Caco-2 (cell line): ENCODE results near the gene NEMP2. TPM values are rescaled to one million over a fixed set of nuclear protein-coding genes. Genes with fewer than 3 reads are reported as not detected.

Experiments used
- BruUV-seq: library from RNA; stranded (reverse); fragments of 400-500 nt; replicated peaks from 2 replicates; lab custom pipeline; 2021; lab: Mats Ljungman, UMichigan
- CTCF ChIA-PET: fragments of 300-600 bp; sonication (Branson Sonifier 250); formaldehyde crosslinking; loops from one replicate; lab custom pipeline; 2022; ENCODE audit warnings: antibody characterized with exemption; lab: Charles Lee
- POLR2A ChIA-PET: fragments of 300-600 bp; sonication (Branson Sonifier 250); formaldehyde crosslinking; loops from one replicate; lab custom pipeline; 2022; ENCODE audit warnings: antibody characterized with exemption; lab: Charles Lee
- DNase-seq, 2 experiments: peaks; one replicate each; pipeline versions ENCODE4 v3.0.0 to v3.0.0-alpha.2; 2020 to 2022
- H3K27me3 ChIP-seq: replicated peaks from 2 replicates; pipeline ENCODE4 v1.6.0; 2011; ENCODE audit warnings: low read length; ENCODE audit not compliant: control insufficient read depth, insufficient read depth
- H3K36me3 ChIP-seq: 2 replicates; pipeline ENCODE4 v1.5.1; 2011; ENCODE audit warnings: low read length; ENCODE audit not compliant: control insufficient read depth, insufficient read depth
- H3K4me1 ChIP-seq: fragments of 250-450 bp; sonication (Bioruptor Pico); 2 replicates; pipeline ENCODE4 v1.5.1; 2020; ENCODE audit warnings: mild to moderate bottlenecking
- H3K4me3 ChIP-seq: 2 replicates; pipeline ENCODE4 v1.5.1; 2011; ENCODE audit warnings: low read depth, mild to moderate bottlenecking, control low read depth, low read length
- H3K9me3 ChIP-seq: fragments of 250-450 bp; sonication (Bioruptor Pico); 2 replicates; pipeline ENCODE4 v1.5.1; 2020; ENCODE audit warnings: mild to moderate bottlenecking, moderate library complexity
- H3K27ac Mint-ChIP-seq: one replicate; pipeline ENCODE4 v1.8.0; 2022; ENCODE audit warnings: mixed read lengths; ENCODE audit not compliant: unreplicated experiment
- H3K27me3 Mint-ChIP-seq: one replicate; pipeline ENCODE4 v1.8.0; 2022; ENCODE audit warnings: mixed read lengths; ENCODE audit not compliant: insufficient read depth, unreplicated experiment
- H3K36me3 Mint-ChIP-seq: one replicate; pipeline ENCODE4 v1.8.0; 2022; ENCODE audit warnings: mild to moderate bottlenecking, mixed read lengths; ENCODE audit not compliant: insufficient read depth, unreplicated experiment
- H3K4me1 Mint-ChIP-seq: one replicate; pipeline ENCODE4 v1.8.0; 2022; ENCODE audit warnings: low read depth, mixed read lengths; ENCODE audit not compliant: unreplicated experiment
- H3K4me3 Mint-ChIP-seq: one replicate; pipeline ENCODE4 v1.8.0; 2022; ENCODE audit warnings: mild to moderate bottlenecking, moderate library complexity, mixed read lengths; ENCODE audit not compliant: unreplicated experiment
- H3K9me3 Mint-ChIP-seq: one replicate; pipeline ENCODE4 v1.8.0; 2022; ENCODE audit warnings: mixed read lengths; ENCODE audit not compliant: unreplicated experiment
- intact Hi-C: fragments of 100-400 bp; cut with micrococcal nuclease; formaldehyde crosslinking; loops from one replicate; pipeline ENCODE4 v1.10.0; 2022; ENCODE audit not compliant: unreplicated experiment
- total RNA-seq: library from RNA; stranded (reverse); gene quantifications from 2 replicates; pipeline ENCODE4 v1.2.3, GENCODE V29; 2022
- TF ChIP-seq, protein P1 (sequence below), 2 experiments: fragments of 200-600 bp in 1 of 2; IDR thresholded peaks; 1 replicate in 1 of 2; 2 replicates in 1 of 2; pipeline versions ENCODE4 v1.5.1 to v1.8.0; 2011 to 2022; ENCODE audit warnings: antibody characterized with exemption in 1 of 2, control low read depth in 1 of 2, inconsistent platforms in 1 of 2, low read depth in 1 of 2, low read length in 1 of 2, mild to moderate bottlenecking in 1 of 2, moderate library complexity in 1 of 2; ENCODE audit not compliant: insufficient read depth in 1 of 2, severe bottlenecking in 1 of 2, unreplicated experiment in 1 of 2

Gene NEMP2
- total RNA-seq, 1 experiment from 2014 or later: 19.1 TPM

DNA sequence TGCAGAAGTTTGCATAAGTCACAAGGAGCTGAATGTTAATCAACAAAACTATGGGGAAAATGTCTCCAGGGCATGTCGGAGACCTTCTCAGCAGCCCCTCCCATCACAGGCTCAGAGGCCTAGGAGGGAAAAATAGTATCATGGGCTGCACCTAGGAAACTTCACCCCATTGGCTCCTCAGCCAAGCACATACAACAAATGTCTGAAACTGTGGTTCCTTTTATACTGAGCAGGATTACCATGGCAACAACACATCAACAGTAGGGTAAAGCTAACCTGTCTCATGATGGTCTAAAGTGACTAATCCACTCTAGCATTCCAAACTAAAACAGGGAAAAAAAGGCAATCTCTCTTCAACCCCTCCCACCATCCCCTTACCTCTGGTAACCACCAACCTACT is 3.2 kb upstream of the NEMP2 start:
- BruUV-seq: no TSS peak
- Mint-ChIP-seq H3K36me3 (peaks cover 26% of the 10 kb centered on the region), H3K27me3 (no peaks in the 10 kb centered on the region), H3K4me1 (peaks cover 13% of the 10 kb centered on the region), H3K4me3 (no peak overlapping the region), H3K9me3 (peaks cover 46% of the 10 kb centered on the region), H3K27ac (no peak overlapping the region)
- TF ChIP-seq, protein P1, sequence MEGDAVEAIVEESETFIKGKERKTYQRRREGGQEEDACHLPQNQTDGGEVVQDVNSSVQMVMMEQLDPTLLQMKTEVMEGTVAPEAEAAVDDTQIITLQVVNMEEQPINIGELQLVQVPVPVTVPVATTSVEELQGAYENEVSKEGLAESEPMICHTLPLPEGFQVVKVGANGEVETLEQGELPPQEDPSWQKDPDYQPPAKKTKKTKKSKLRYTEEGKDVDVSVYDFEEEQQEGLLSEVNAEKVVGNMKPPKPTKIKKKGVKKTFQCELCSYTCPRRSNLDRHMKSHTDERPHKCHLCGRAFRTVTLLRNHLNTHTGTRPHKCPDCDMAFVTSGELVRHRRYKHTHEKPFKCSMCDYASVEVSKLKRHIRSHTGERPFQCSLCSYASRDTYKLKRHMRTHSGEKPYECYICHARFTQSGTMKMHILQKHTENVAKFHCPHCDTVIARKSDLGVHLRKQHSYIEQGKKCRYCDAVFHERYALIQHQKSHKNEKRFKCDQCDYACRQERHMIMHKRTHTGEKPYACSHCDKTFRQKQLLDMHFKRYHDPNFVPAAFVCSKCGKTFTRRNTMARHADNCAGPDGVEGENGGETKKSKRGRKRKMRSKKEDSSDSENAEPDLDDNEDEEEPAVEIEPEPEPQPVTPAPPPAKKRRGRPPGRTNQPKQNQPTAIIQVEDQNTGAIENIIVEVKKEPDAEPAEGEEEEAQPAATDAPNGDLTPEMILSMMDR (IDR thresholded peaks at IDR 0.05; ENCODE audit: insufficient read depth in 1 of 2, low read depth in 1 of 2, low read length in 1 of 2, severe bottlenecking in 1 of 2, unreplicated experiment in 1 of 2): no peak
- no peak overlapping the region for H3K4me3 ChIP-seq
- 0 out of 2 replicates have a peak, but pooled peaks cover 2% of the 10 kb centered on the region for H3K4me1 ChIP-seq
- intact Hi-C loops: no loop called here
- DNase-seq: no peak
- CTCF ChIA-PET: no interaction called here
- H3K9me3 ChIP-seq: peaks cover 35% of the 10 kb centered on the region
- POLR2A ChIA-PET: no interaction called here
- H3K27me3 ChIP-seq: no peaks in the 10 kb centered on the region
- no peaks in the 10 kb centered on the region for H3K36me3 ChIP-seq

DNA sequence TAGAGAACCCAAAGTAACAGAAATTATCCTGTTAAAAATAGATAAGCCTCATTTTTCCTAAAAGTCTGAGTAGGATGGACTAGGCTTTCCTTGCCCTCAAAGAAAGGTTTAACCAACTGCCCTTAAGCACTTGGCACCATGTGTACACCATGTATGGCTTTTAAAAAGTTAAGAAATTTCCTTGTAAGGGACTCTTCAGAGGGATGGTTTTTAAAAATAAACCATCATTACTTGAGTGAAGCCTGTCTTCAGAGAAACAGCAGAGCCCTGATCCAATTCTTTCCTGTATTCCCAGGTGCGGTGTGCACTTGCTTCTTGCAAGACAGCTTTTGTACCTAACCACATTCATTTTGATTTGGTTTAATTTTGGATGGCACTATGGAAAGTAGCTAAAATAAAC is 1.1 kb upstream of the NEMP2 start:
- Mint-ChIP-seq H3K27me3 (no peaks in the 10 kb centered on the region), H3K4me3 (peak overlapping the region; percentile 81), H3K27ac (peak overlapping the region; percentile 35), H3K36me3 (peaks cover 25% of the 10 kb centered on the region), H3K9me3 (peaks cover 25% of the 10 kb centered on the region), H3K4me1 (peaks cover 14% of the 10 kb centered on the region)
- peaks cover 24% of the 10 kb centered on the region for H3K9me3 ChIP-seq
- H3K36me3 ChIP-seq: no peaks in the 10 kb centered on the region
- ChIA-PET POLR2A (no interaction called here), CTCF (no interaction called here)
- DNase-seq: no peak
- no peaks in the 10 kb centered on the region for H3K27me3 ChIP-seq
- peak overlapping the region; percentile 72 for H3K4me3 ChIP-seq
- BruUV-seq: no TSS peak
- TF ChIP-seq, protein P1 (IDR thresholded peaks at IDR 0.05; ENCODE audit: insufficient read depth in 1 of 2, low read depth in 1 of 2, low read length in 1 of 2, severe bottlenecking in 1 of 2, unreplicated experiment in 1 of 2): no peak
- intact Hi-C loops: no loop called here
- peaks cover 21% of the 10 kb centered on the region for H3K4me1 ChIP-seq

DNA sequence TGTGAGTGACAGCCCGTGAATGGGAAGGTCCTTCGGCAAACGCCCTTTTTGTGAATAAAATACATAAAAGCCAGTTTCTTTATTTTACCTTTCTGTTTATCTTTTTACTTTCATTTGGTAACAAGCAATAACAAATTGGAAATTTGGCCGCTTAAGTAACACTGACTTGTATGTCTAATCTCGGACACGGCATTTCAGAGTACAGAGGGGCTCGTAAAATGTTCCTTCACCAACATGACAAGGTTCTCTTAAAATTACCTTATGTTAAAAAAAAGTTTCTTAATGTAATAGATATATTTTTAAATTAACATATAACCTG is 558 bp upstream of the NEMP2 start:
- CTCF ChIA-PET: no interaction called here
- POLR2A ChIA-PET: no interaction called here
- no peaks in the 10 kb centered on the region for H3K27me3 Mint-ChIP-seq

More for the DNA sequence above, 558 bp upstream of the NEMP2 start:
- H3K4me3 ChIP-seq: peak overlapping the region; percentile 72
- no peaks in the 10 kb centered on the region for H3K27me3 ChIP-seq
- peaks cover 21% of the 10 kb centered on the region for H3K9me3 ChIP-seq
- Mint-ChIP-seq H3K36me3 (peaks cover 20% of the 10 kb centered on the region), H3K4me3 (peak overlapping the region; percentile 81), H3K9me3 (peaks cover 20% of the 10 kb centered on the region), H3K4me1 (peaks cover 19% of the 10 kb centered on the region), H3K27ac (peak overlapping the region; percentile 87)
- TSS peak; percentile 63 for BruUV-seq
- intact Hi-C loops: no loop called here
- H3K36me3 ChIP-seq: no peaks in the 10 kb centered on the region
- H3K4me1 ChIP-seq: peaks cover 23% of the 10 kb centered on the region
- TF ChIP-seq, protein P1 (IDR thresholded peaks at IDR 0.05; ENCODE audit: insufficient read depth in 1 of 2, low read depth in 1 of 2, low read length in 1 of 2, severe bottlenecking in 1 of 2, unreplicated experiment in 1 of 2): no peak
- no peak for DNase-seq
